Stomach (tissue), 9 donors: ENCODE results near the gene PIK3CA. TPM values are rescaled to one million over a fixed set of nuclear protein-coding genes. Genes with fewer than 3 reads are reported as not detected.
A peak's percentile ranks its signal among the peaks of the same experiment; 100 is the strongest.

Experiments used
- DNase-seq, 2 donors: peaks; one replicate each; pipeline versions ENCODE4 v3.0.0 to v3.0.0-alpha.2; 2013 to 2019
- H3K27ac ChIP-seq, 5 donors: fragments of 200-600 bp in 4 of 5; sonication (generic) in 4 of 5; one replicate each; pipeline ENCODE4 v1.5.1; 2013 to 2019; ENCODE audit warnings: mild to moderate bottlenecking in 1 of 5, moderate library complexity in 1 of 5
- H3K27me3 ChIP-seq, 3 donors: fragments of 200-600 bp; sonication (generic); one replicate each; pipeline ENCODE4 v1.5.1; 2017 to 2019; ENCODE audit warnings: mixed run types in 1 of 3
- H3K36me3 ChIP-seq, 4 donors: fragments of 200-600 bp; sonication (generic); 1 replicate in 3 of 4; 2 replicates in 1 of 4; pipeline ENCODE4 v1.5.1; 2016 to 2019
- H3K4me1 ChIP-seq, 4 donors: fragments of 200-600 bp; sonication (generic); one replicate each; pipeline ENCODE4 v1.5.1; 2016 to 2019
- H3K4me3 ChIP-seq, 4 donors: fragments of 200-600 bp; sonication (generic) in 3 of 4; one replicate each; pipeline ENCODE4 v1.5.1; 2016 to 2019; ENCODE audit warnings: mild to moderate bottlenecking in 1 of 4
- H3K9me3 ChIP-seq, 4 donors: fragments of 200-600 bp; sonication (generic); one replicate each; pipeline ENCODE4 v1.5.1; 2016 to 2019
- CTCF ChIP-seq, 7 experiments: fragments of 450-650 bp in 4 of 7; fragments of 200-600 bp in 3 of 7; sonication (generic) in 3 of 7; IDR thresholded peaks; one replicate each; pipeline ENCODE4 v1.5.1; 2016 to 2019; ENCODE audit warnings: antibody characterized with exemption in 7 of 7, control low read depth in 2 of 7, mild to moderate bottlenecking in 1 of 7
- EP300 ChIP-seq: sonication (generic); formaldehyde crosslinking; IDR thresholded peaks from one replicate; pipeline ENCODE4 v1.6.1; 2017; ENCODE audit warnings: antibody characterized with exemption
- POLR2A ChIP-seq, 4 donors: fragments of 450-650 bp; IDR thresholded peaks; one replicate each; pipeline ENCODE4 v1.6.1; 2016; ENCODE audit warnings: antibody characterized with exemption in 4 of 4, control low read depth in 2 of 4, mild to moderate bottlenecking in 1 of 4, moderate library complexity in 1 of 4
- POLR2AphosphoS5 ChIP-seq, 3 donors: sonication (generic); formaldehyde crosslinking; IDR thresholded peaks; one replicate each; pipeline ENCODE4 v1.6.1; 2016; ENCODE audit warnings: antibody characterized with exemption in 3 of 3
- WGBS, 5 donors: extraction: QIAGEN DNeasy Blood & Tissue Kit in 3 of 5; methylation state at CpG; one replicate each; pipeline versions ENCODE4 v1.1.5 to v1.1.7; 2013 to 2018; 5-methylcytosine and 5-hydroxymethylcytosine counted together
- intact Hi-C: fragments of 100-400 bp; cut with DNase I; formaldehyde crosslinking; loops from one replicate; pipeline ENCODE4 v1.15.1; 2023; ENCODE audit warnings: low total_unique reads
- polyA plus RNA-seq, 3 donors: library from polyadenylated mRNA; stranded (reverse); fragments of 200-250 nt; gene quantifications; one replicate each; pipeline ENCODE4 v1.2.3, GENCODE V29; 2013
- total RNA-seq, 5 donors: library from RNA; depleted of rRNA; stranded (reverse); fragments of >200 nt; gene quantifications; one replicate each; pipeline versions ENCODE4 v1.1.0 to v1.2.3, GENCODE V29; 2014 to 2016
- donor health status: healthy with polysubstance abuse.
- donor health status: Bipolar disorder and iron deficiency.
- donor health status: healthy.

Gene PIK3CA
- total and polyA plus RNA-seq, 8 donors = 2.6 to 144 (median 8.2) TPM

- intact Hi-C loops = no loop called here
Observed at GRCh38 chr3:179149951-179150350, 1.8 kb downstream of the PIK3CA start.

GRCh38 chr3:179150610-179151009 is 2.5 kb downstream of the PIK3CA start:
- 57 to 81% (median 76%) methylated on average over 3 of the region's 3 CpGs for WGBS, 5 donors

More at GRCh38 chr3:179149951-179150350, 1.8 kb downstream of the PIK3CA start:
- Histone ChIP-seq H3K36me3 (no peaks in the 10 kb centered on the region), H3K4me1 (peaks cover 4 to 42% (median 25%) of the 10 kb centered on the region in 4 donors), H3K27me3 (no peaks in the 10 kb centered on the region), H3K9me3 (no peaks in the 10 kb centered on the region), H3K27ac (peak overlapping the region in 4 of 5 donors; percentile 96 to 99 (median 98)), H3K4me3 (peak overlapping the region; percentile 76 to 96 (median 88))
- TF ChIP-seq POLR2AphosphoS5 (IDR thresholded peaks at IDR 0.05) (no peak), POLR2A (IDR thresholded peaks at IDR 0.05) (no peak), CTCF (IDR thresholded peaks at IDR 0.05) (no peak), EP300 (no peak)
- peak in 1 of 2 donors; percentile 5 for DNase-seq
- 29 to 44% (median 35%) methylated on average over 4 of the region's 4 CpGs for WGBS, 5 donors

GRCh38 chr3:179151474-179151873 is 3.3 kb downstream of the PIK3CA start:
- no peak for DNase-seq
- H3K9me3 ChIP-seq = no peaks in the 10 kb centered on the region
- no peak for TF ChIP-seq POLR2AphosphoS5 (IDR thresholded peaks at IDR 0.05)
- TF ChIP-seq POLR2A (IDR thresholded peaks at IDR 0.05) = no peak
- no peak for TF ChIP-seq CTCF (IDR thresholded peaks at IDR 0.05)
- TF ChIP-seq EP300 = no peak
- H3K4me3 ChIP-seq = no peak overlapping the region
- no peaks in the 10 kb centered on the region for H3K36me3 ChIP-seq
- intact Hi-C loops = no loop called here
- H3K27ac ChIP-seq = no peak overlapping the region
- H3K27me3 ChIP-seq = no peaks in the 10 kb centered on the region
- H3K4me1 ChIP-seq = peaks cover 4 to 47% (median 27%) of the 10 kb centered on the region in 4 donors

More at GRCh38 chr3:179150610-179151009, 2.5 kb downstream of the PIK3CA start:
- DNase-seq = no peak
- Histone ChIP-seq H3K9me3 (no peaks in the 10 kb centered on the region), H3K27me3 (no peaks in the 10 kb centered on the region), H3K36me3 (no peaks in the 10 kb centered on the region), H3K27ac (no peak overlapping the region), H3K4me1 (peaks cover 4 to 42% (median 25%) of the 10 kb centered on the region in 4 donors), H3K4me3 (peak overlapping the region in 1 of 4 donors; percentile 96)
- intact Hi-C loops = no loop called here
- TF ChIP-seq POLR2AphosphoS5 (IDR thresholded peaks at IDR 0.05) = no peak
- no peak for TF ChIP-seq EP300

GRCh38 chr3:179156170-179156569 is 8.0 kb downstream of the PIK3CA start:
- DNase-seq = no peak
- TF ChIP-seq CTCF (IDR thresholded peaks at IDR 0.05) (no peak), POLR2A (IDR thresholded peaks at IDR 0.05) (no peak), POLR2AphosphoS5 (IDR thresholded peaks at IDR 0.05) (no peak), EP300 (no peak)
- Histone ChIP-seq H3K9me3 (no peaks in the 10 kb centered on the region), H3K27me3 (no peaks in the 10 kb centered on the region), H3K36me3 (no peaks in the 10 kb centered on the region), H3K27ac (no peak overlapping the region), H3K4me1 (peaks cover 0 to 49% (median 21%) of the 10 kb centered on the region in 4 donors), H3K4me3 (no peak overlapping the region)
- intact Hi-C loops = no loop called here
- 48 to 83% (median 79%) methylated on average over 1 of the region's 1 CpG for WGBS, 5 donors

GRCh38 chr3:179156775-179157174 is 8.6 kb downstream of the PIK3CA start:
- Histone ChIP-seq H3K4me1 (peaks cover 0 to 47% (median 18%) of the 10 kb centered on the region in 4 donors), H3K36me3 (no peaks in the 10 kb centered on the region), H3K4me3 (no peak overlapping the region), H3K9me3 (no peaks in the 10 kb centered on the region), H3K27ac (no peak overlapping the region), H3K27me3 (no peaks in the 10 kb centered on the region)
- 71 to 95% (median 84%) methylated on average over 1 of the region's 1 CpG for WGBS, 5 donors
- DNase-seq = no peak
- intact Hi-C loops = no loop called here
- TF ChIP-seq POLR2A (IDR thresholded peaks at IDR 0.05) = no peak
- TF ChIP-seq CTCF (IDR thresholded peaks at IDR 0.05) = no peak
